HG03066 (cell line): Measurements from ENCODE around the gene KCNH1.
"Not testable (repeated sequence)": the region's sequence is repeated elsewhere in the genome, so short reads cannot be mapped to it uniquely, and the experiment has no call there.

Experiments used
- ATAC-seq: cut with Tn5 transposase; IDR thresholded peaks from one replicate; pipeline ENCODE4 v1.9.1; 2021; ENCODE audit warnings: low read depth; ENCODE audit not compliant: unreplicated experiment

Gene KCNH1

GRCh38 chr1:210662291-210663050 lies 471.5 kb downstream of the KCNH1 start:
- no peak for ATAC-seq

- ATAC-seq = not testable (repeated sequence)
Measured at GRCh38 chr1:210661520-210661919, 472.4 kb downstream of the KCNH1 start.

- ATAC-seq = no peak
Measured at GRCh38 chr1:210657806-210658205, 476.1 kb downstream of the KCNH1 start.

- ATAC-seq = no peak
Measured at GRCh38 chr1:210655511-210655910, 478.4 kb downstream of the KCNH1 start.

GRCh38 chr1:210654176-210654981 lies 479.6 kb downstream of the KCNH1 start:
- ATAC-seq = no peak

GRCh38 chr1:210653771-210654170 lies 480.2 kb downstream of the KCNH1 start:
- ATAC-seq = no peak

- ATAC-seq = no peak
Measured at GRCh38 chr1:210652329-210652954, 481.5 kb downstream of the KCNH1 start.

- ATAC-seq = no peak
Measured at GRCh38 chr1:210650403-210650802, 483.5 kb downstream of the KCNH1 start.

- no peak for ATAC-seq
Measured at GRCh38 chr1:210648588-210649269, 485.2 kb downstream of the KCNH1 start.

- no peak for ATAC-seq
Measured at GRCh38 chr1:210647406-210648333, 486.3 kb downstream of the KCNH1 start.

GRCh38 chr1:210646258-210646616 lies 487.7 kb downstream of the KCNH1 start:
- no peak for ATAC-seq

GRCh38 chr1:210645582-210646257 lies 488.2 kb downstream of the KCNH1 start:
- ATAC-seq = no peak

GRCh38 chr1:210641582-210641981 lies 492.4 kb downstream of the KCNH1 start:
- no peak for ATAC-seq

GRCh38 chr1:210635108-210635507 lies 498.8 kb downstream of the KCNH1 start:
- ATAC-seq = no peak

- ATAC-seq = no peak
Measured at GRCh38 chr1:210633636-210634035, 500.3 kb downstream of the KCNH1 start.

GRCh38 chr1:210633140-210633539 lies 500.8 kb downstream of the KCNH1 start:
- no peak for ATAC-seq

GRCh38 chr1:210631399-210631798 lies 502.5 kb downstream of the KCNH1 start:
- no peak for ATAC-seq

GRCh38 chr1:210629276-210629675 lies 504.7 kb downstream of the KCNH1 start:
- no peak for ATAC-seq

GRCh38 chr1:210627755-210628154 lies 506.2 kb downstream of the KCNH1 start:
- ATAC-seq = no peak
